Nephron (organoid): ENCODE measurements around the gene DPEP3.

ENCODE experiments used
- H3K27ac Mint-ChIP-seq, 3 experiments: 2 replicates each; pipeline ENCODE4 v1.8.0; 2020; ENCODE audit warnings: mixed read lengths in 3 of 3, mild to moderate bottlenecking in 2 of 3, moderate library complexity in 1 of 3
- H3K27me3 Mint-ChIP-seq: 2 replicates; pipeline ENCODE4 v1.8.0; 2021; ENCODE audit warnings: low read depth, mild to moderate bottlenecking, moderate library complexity, mixed read lengths
- H3K36me3 Mint-ChIP-seq: 2 replicates; pipeline ENCODE4 v1.8.0; 2020; ENCODE audit warnings: low read depth, mixed read lengths
- H3K4me1 Mint-ChIP-seq: 2 replicates; pipeline ENCODE4 v1.8.0; 2020; ENCODE audit warnings: mixed read lengths
- H3K4me3 Mint-ChIP-seq, 3 experiments: 2 replicates each; pipeline ENCODE4 v1.8.0; 2020; ENCODE audit warnings: mild to moderate bottlenecking in 3 of 3, mixed read lengths in 3 of 3, moderate library complexity in 2 of 3
- H3K9me3 Mint-ChIP-seq: 2 replicates; pipeline ENCODE4 v1.8.0; 2020; ENCODE audit warnings: mixed read lengths
- CTCF ChIP-seq, 3 experiments: fragments of 200-600 bp; sonication (generic); IDR thresholded peaks; one replicate each; pipeline ENCODE4 v1.5.0; 2021; ENCODE audit warnings: antibody characterized with exemption in 3 of 3; ENCODE audit not compliant: unreplicated experiment in 3 of 3

DPEP3 gene

GRCh38 chr16:67988675-67989074, 8.4 kb upstream of the DPEP3 start:
- peaks cover 14% of the 10 kb centered on the region for H3K4me1 Mint-ChIP-seq
- no peaks in the 10 kb centered on the region for H3K36me3 Mint-ChIP-seq
- no peak overlapping the region for H3K4me3 Mint-ChIP-seq
- no peak overlapping the region for H3K27ac Mint-ChIP-seq
- H3K9me3 Mint-ChIP-seq = no peaks in the 10 kb centered on the region
- H3K27me3 Mint-ChIP-seq = peaks cover under 1% of the 10 kb centered on the region
- TF ChIP-seq CTCF (IDR thresholded peaks at IDR 0.05; ENCODE audit: unreplicated experiment in 3 of 3) = no peak

GRCh38 chr16:67987460-67988160, 7.3 kb upstream of the DPEP3 start:
- no peaks in the 10 kb centered on the region for H3K36me3 Mint-ChIP-seq
- peaks cover 3% of the 10 kb centered on the region for H3K9me3 Mint-ChIP-seq
- peak overlapping the region in 1 of 3 experiments; percentile 15 for H3K27ac Mint-ChIP-seq
- H3K27me3 Mint-ChIP-seq = no peaks in the 10 kb centered on the region
- H3K4me3 Mint-ChIP-seq = no peak overlapping the region
- peaks cover 22% of the 10 kb centered on the region for H3K4me1 Mint-ChIP-seq
- TF ChIP-seq CTCF (IDR thresholded peaks at IDR 0.05; ENCODE audit: unreplicated experiment in 3 of 3) = no peak

GRCh38 chr16:67986949-67987348, 6.7 kb upstream of the DPEP3 start:
- TF ChIP-seq CTCF (IDR thresholded peaks at IDR 0.05; ENCODE audit: unreplicated experiment in 3 of 3) = no peak
- H3K9me3 Mint-ChIP-seq = peaks cover 3% of the 10 kb centered on the region
- H3K4me3 Mint-ChIP-seq = no peak overlapping the region
- H3K4me1 Mint-ChIP-seq = peaks cover 22% of the 10 kb centered on the region
- no peak overlapping the region for H3K27ac Mint-ChIP-seq
- no peaks in the 10 kb centered on the region for H3K27me3 Mint-ChIP-seq
- H3K36me3 Mint-ChIP-seq = no peaks in the 10 kb centered on the region

- H3K4me1 Mint-ChIP-seq = peaks cover 15% of the 10 kb centered on the region
- peaks cover 3% of the 10 kb centered on the region for H3K27me3 Mint-ChIP-seq
- peaks cover 3% of the 10 kb centered on the region for H3K9me3 Mint-ChIP-seq
- no peak overlapping the region for H3K27ac Mint-ChIP-seq
- TF ChIP-seq CTCF (IDR thresholded peaks at IDR 0.05; ENCODE audit: unreplicated experiment in 3 of 3) = no peak
- H3K4me3 Mint-ChIP-seq = no peak overlapping the region
- H3K36me3 Mint-ChIP-seq = no peaks in the 10 kb centered on the region
Measured at GRCh38 chr16:67982011-67982696, 1.9 kb upstream of the DPEP3 start.

GRCh38 chr16:67977469-67978227, 2.7 kb downstream of the DPEP3 start:
- Mint-ChIP-seq H3K36me3 (no peaks in the 10 kb centered on the region), H3K27me3 (peaks cover 19% of the 10 kb centered on the region), H3K4me1 (no peaks in the 10 kb centered on the region), H3K27ac (no peak overlapping the region), H3K4me3 (no peak overlapping the region), H3K9me3 (no peaks in the 10 kb centered on the region)
- no peak for TF ChIP-seq CTCF (IDR thresholded peaks at IDR 0.05; ENCODE audit: unreplicated experiment in 3 of 3)
